H7 (cell line): Measurements from ENCODE around the gene UHMK1. TPM values are rescaled to one million over a fixed set of nuclear protein-coding genes. Genes with fewer than 3 reads are reported as not detected.

Experiments used
- DNase-seq: peaks from one replicate; pipeline ENCODE4 v3.0.0; 2012
- H3K27me3 ChIP-seq: 2 replicates; pipeline ENCODE4 v1.6.0; 2011; ENCODE audit warnings: mild to moderate bottlenecking, low read length; ENCODE audit not compliant: control insufficient read depth, insufficient read depth
- H3K36me3 ChIP-seq: replicated peaks from 2 replicates; pipeline ENCODE4 v1.5.1; 2011; ENCODE audit warnings: low read length; ENCODE audit not compliant: control insufficient read depth, insufficient read depth
- H3K4me3 ChIP-seq: 2 replicates; pipeline ENCODE4 v1.5.1; 2011; ENCODE audit warnings: low read depth, mild to moderate bottlenecking, control low read depth, low read length, moderate library complexity; ENCODE audit not compliant: insufficient read depth
- total RNA-seq: library from RNA; depleted of rRNA; stranded (reverse); fragments of >200 nt; shearing (Covaris generic); gene quantifications from 2 replicates; pipeline ENCODE4 v1.2.3, GENCODE V29; 2014

UHMK1 gene
- total RNA-seq, 1 experiment from 2014 or later, result 21.7 TPM

DNA sequence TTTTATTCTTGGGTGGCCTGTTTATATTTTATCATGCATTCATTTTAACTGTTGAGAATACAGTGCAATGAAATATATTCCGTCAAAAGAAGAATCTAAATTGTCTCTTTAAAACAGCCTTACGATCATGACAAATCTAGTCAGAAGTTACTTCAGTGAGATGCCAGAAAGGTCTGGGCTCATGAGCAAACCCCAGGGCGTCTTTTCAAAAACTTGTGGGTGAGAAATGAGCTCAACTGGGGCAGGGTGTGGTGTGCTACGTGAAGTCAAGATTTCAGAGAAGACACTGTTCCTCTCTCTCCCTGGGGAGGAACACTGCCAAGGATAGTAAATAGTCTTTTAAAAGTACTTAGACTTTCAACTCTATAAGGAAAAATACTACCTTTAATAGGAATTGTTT lies 50.6 kb downstream of the UHMK1 start:
- no peaks in the 10 kb centered on the region for H3K27me3 ChIP-seq
- no peak overlapping the region for H3K4me3 ChIP-seq
- no peaks in the 10 kb centered on the region for H3K36me3 ChIP-seq
- DNase-seq, result no peak

DNA sequence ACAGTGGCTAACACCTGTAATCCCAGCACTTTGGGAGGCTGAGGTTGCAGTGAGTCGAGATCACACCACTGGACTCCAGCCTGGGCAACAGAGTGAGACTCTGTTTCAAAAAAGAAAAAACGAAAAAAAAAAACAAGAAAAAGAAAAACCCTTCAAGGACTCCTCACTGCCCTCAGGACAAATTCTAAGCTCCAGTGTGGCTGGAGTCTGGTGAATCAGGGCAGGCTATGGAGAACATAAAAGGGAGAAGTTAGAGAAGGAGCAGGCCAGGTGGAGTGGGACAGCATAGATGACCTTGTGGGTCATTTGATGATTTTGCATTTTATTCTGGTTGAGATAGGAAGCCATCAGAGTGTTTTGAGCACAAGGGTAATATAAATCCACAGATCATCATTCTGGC lies 51.4 kb downstream of the UHMK1 start:
- H3K27me3 ChIP-seq, result no peaks in the 10 kb centered on the region
- H3K36me3 ChIP-seq, result no peaks in the 10 kb centered on the region
- DNase-seq, result no peak
- H3K4me3 ChIP-seq, result no peak overlapping the region

DNA sequence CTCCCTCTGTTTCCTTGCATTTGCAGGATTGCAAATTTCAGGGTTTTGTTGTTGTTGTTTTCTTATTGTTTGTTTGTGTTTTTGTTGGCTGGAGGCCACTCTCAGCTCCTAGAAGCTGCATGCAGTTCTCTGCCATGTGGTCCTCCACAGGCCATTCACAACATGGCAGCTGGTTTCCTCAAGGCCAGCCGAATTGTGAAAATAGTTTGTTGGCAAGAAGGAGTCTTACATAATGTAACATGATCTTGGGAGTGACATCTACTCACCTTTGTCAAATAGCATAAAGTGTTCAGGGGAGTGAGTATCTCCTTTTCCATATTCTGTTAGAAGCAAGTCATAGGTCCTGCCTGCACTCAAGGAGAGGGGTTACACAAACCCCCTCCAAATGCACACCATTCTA lies 53.3 kb downstream of the UHMK1 start:
- H3K4me3 ChIP-seq, result no peak overlapping the region
- no peaks in the 10 kb centered on the region for H3K27me3 ChIP-seq
- DNase-seq, result no peak
- H3K36me3 ChIP-seq, result no peaks in the 10 kb centered on the region

GRCh38 chr1:162551969-162552683 lies 54.5 kb downstream of the UHMK1 start:
- no peak overlapping the region for H3K4me3 ChIP-seq
- H3K27me3 ChIP-seq, result no peaks in the 10 kb centered on the region
- H3K36me3 ChIP-seq, result no peaks in the 10 kb centered on the region
- no peak for DNase-seq

DNA sequence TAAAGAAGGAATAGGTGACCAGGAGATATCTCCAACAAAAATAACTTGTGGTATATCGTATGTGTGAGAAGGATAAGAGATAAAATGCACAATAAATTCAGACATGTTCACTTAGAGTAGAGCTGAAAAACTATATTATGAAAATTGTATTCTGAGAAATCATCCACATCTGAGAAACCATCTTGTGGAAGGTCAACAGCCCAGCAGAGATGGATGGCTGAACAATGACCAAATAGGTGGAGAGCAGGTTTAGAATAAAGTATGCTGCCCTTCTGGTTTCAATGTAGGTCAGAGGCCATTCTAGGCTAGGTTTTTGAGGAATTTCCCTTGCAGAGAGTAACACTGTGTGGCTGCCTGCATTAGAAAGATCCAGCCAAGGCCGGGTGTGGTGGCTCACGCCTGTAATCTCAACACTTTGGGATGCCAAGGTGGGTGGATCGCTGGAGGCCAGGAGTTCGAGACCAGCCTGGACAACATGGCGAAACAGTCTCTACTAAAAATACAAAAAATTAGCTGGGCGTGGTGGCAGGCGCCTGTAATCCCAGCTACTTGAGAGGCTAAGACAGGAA lies 55.1 kb downstream of the UHMK1 start:
- no peaks in the 10 kb centered on the region for H3K27me3 ChIP-seq
- H3K36me3 ChIP-seq, result no peaks in the 10 kb centered on the region
- DNase-seq, result no peak
- no peak overlapping the region for H3K4me3 ChIP-seq

- H3K36me3 ChIP-seq, result no peaks in the 10 kb centered on the region
- DNase-seq, result no peak
- no peak overlapping the region for H3K4me3 ChIP-seq
- no peaks in the 10 kb centered on the region for H3K27me3 ChIP-seq
These were observed 56.6 kb downstream of the UHMK1 start for GRCh38 chr1:162554258-162554657.

DNA sequence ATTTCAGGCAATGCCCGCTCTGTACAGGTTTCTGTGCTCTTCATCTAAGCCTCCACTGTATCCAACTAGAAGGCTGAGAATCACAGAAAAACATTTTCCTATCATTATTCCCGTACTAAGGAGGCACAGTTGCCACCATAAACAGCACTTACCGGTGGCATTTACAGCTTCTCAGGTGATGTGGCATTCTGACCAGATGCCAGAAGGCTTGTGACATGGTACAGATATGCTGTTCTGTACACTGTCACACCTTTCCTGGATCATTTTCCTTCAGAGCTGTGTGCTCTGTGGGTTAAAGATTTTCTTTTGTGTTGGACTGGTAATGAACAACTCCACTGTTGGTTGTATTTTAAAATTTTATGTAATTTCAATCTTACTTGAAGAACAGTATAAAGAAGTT lies 59.9 kb downstream of the UHMK1 start:
- peaks cover 5% of the 10 kb centered on the region for H3K27me3 ChIP-seq
- H3K36me3 ChIP-seq, result no peaks in the 10 kb centered on the region
- no peak overlapping the region for H3K4me3 ChIP-seq
- DNase-seq, result no peak

DNA sequence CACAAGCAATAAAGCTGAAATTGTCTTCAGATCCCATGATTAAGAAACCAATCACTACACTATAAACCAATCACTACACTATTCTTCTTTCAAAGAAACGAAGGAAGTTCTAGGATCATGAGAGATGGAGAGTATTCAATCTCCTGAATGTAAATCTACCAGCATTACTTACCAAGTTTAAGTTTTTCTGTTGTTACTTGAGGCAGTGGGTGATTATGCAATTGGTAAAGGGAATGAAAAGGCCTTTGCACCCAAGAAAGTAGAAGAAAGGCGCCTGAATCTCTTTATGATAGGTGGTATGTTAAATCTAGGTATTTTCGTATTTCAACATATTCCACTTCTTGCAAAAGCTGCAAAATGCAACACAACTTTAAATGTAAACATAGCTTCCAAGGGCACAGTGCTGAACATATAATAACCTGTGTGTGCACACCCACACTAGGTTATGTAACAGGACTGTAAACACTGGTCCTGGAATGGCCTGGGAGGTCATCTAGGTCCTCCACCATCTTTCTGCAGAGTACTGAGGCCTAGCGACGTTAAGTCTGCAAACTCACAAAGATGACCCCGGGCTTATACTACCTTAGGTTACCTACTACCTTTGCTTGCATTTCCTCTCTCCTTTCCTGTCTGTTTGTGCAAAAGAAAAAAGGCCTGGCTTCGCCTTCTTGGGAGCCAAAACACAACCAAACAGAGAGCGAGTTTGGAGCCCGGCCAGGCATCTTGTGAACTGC lies 62.9 kb downstream of the UHMK1 start:
- Histone ChIP-seq H3K27me3 (peaks cover 5% of the 10 kb centered on the region), H3K4me3 (peak overlapping the region; percentile 98), H3K36me3 (no peaks in the 10 kb centered on the region)
- DNase-seq, result no peak

DNA sequence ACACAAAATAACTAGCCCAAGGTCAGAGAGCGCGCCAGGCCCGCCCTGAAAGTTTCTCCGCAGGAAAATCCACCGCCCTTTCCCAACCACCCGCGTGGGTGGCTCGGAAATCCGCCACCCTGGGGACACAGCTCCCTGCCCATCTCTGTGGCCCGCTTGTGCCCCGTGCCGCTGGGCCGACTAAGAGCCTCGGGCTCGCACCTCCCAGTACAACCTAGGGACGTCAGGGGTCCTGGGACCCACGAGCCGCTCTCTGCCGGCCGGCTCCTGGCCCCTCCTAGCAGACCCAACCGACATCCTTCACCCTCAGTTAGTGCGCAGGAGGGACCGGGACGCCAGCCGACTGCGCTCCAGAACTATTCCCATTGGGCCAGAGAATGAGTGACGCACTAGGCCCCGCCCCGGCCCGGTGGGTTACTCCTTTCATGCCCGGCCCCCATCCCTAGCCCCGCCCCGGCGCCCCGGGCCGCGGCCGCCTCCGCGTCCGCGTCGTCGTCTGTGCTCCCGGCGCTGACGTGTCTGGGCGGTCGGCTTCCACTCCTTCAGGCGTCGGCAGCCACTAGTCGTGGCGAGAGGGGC lies 63.5 kb downstream of the UHMK1 start:
- DNase-seq, result peak; percentile 96
- H3K36me3 ChIP-seq, result no peaks in the 10 kb centered on the region

DNA sequence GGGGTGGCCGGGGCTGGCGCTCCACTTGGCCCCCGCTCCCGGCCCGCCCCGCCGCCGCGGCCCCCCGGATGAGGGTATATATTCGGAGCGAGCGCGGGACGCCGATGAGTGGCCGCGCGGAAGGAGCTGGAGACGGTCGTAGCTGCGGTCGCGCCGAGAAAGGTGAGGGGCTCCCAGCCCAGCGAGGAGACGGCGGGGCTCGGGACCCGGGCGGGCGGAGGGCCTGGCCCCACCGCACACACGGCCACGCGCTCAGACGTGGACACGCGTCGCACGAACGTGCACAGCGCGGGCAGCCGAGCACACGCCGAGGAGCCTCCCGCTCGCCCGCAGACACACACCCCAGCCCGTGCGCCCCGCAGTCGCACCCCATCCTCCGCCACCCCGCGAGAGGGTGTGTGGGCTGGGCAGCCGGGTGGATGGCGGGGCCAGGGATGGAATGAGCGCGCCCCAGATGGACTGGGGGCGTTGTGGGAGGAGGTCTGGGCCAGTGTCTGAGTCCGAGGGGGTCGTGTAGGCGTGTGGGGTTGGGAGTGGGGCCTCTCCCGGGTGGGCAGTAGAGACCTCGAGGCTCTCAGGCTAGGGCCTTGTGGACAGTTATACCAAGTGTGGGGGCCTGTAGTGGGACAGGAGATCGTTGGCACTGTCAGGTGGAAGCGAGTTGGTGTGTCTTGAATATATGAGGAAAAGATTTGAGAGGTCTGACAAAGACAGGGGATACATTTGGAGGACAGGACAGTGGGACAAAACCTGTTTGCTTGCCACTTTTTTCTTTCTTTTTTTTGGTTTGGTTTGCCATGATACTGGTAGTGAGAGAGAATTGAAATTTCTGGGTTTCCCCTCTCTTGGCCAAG lies 64.2 kb downstream of the UHMK1 start, which contains the start of gene UAP1:
UAP1 (plus strand) TSS at position 107 of the 854 bp plus-strand sequence. CDS start 4,347 bp downstream, outside the sequence.
- peaks cover 5% of the 10 kb centered on the region for H3K27me3 ChIP-seq
- peak within 1 kb of the TSS; percentile 98 for H3K4me3 ChIP-seq
- H3K36me3 ChIP-seq, result no peaks in the 10 kb centered on the region
- DNase-seq, result no peak

More for the DNA sequence above, 63.5 kb downstream of the UHMK1 start:
- peak overlapping the region; percentile 98 for H3K4me3 ChIP-seq
- peaks cover 5% of the 10 kb centered on the region for H3K27me3 ChIP-seq

DNA sequence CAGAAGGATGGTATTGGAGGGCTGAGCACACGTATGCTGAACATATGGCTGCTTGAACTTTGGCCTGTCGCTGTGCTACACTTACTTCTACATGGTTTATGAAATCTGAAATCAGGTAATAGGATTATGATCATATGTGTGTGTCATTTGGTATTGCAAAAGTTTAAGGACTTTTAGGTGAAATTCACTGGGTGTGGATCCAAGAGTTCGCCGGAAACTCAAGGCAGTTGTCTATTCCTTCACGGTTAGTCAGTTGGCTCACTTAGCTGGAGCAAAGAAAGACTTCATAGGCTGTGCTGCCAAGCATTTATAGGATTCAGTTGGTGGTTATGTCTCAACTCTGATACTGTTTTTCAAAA lies 64.8 kb downstream of the UHMK1 start:
- Histone ChIP-seq H3K4me3 (peak overlapping the region; percentile 98), H3K36me3 (no peaks in the 10 kb centered on the region), H3K27me3 (peaks cover 5% of the 10 kb centered on the region)
- no peak for DNase-seq

- DNase-seq, result no peak
- no peaks in the 10 kb centered on the region for H3K36me3 ChIP-seq
- H3K4me3 ChIP-seq, result no peak overlapping the region
- H3K27me3 ChIP-seq, result peaks cover 5% of the 10 kb centered on the region
These were observed 67.2 kb downstream of the UHMK1 start for GRCh38 chr1:162564762-162565218.

DNA sequence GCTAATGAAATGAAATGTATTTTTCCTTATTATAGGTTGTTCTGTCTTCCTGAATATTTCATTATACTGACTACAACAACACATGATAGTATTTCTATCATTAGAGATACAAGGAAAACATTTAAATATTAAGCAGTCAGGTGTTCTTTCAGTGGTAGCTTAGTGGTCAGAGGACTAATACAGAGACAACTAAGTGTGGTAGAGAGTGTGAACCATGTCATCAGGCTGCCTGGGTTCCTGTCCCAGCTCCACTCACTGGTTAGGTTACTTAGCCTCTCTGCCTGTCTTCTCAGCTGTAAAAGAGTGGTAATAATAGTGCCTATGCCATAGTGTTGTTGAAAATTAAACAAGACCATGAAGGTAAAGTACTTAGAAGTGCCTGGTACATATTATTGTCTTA lies 67.8 kb downstream of the UHMK1 start:
- H3K36me3 ChIP-seq, result no peaks in the 10 kb centered on the region
- no peak for DNase-seq
- no peak overlapping the region for H3K4me3 ChIP-seq
- peaks cover 5% of the 10 kb centered on the region for H3K27me3 ChIP-seq

DNA sequence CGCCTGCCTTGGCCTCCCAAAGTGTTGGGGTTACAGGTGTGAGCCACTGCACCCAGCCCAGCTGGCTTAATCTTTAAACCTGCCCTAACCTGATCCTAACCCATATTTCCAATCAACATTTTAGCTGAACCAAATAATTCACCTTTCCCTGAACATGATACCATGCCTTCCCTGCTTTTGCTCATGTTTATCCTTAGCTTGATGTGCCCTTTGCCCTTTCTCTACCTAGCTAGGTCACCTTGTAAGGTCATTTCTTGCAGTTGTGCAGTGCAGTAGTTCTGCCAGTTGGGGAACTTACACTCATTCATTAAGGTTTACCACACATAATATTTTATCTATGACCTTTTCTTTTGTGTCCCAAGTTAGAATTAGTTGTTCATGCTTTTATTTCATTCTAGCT lies 69.3 kb downstream of the UHMK1 start:
- no peak for DNase-seq
- no peak overlapping the region for H3K4me3 ChIP-seq
- peaks cover 2% of the 10 kb centered on the region; the same call in 1 of the 2 replicates for H3K27me3 ChIP-seq
- no peaks in the 10 kb centered on the region for H3K36me3 ChIP-seq
